OCI-LY3 (cell line): ENCODE data around the gene PCSK6.

Source experiments
- H2AFZ ChIP-seq: fragments of 200-600, 300-600 bp; shearing (Covaris generic); 2 replicates; pipeline ENCODE4 v1.6.0; 2014; ENCODE audit warnings: antibody characterized with exemption, low read depth, low read length
- H3K27ac ChIP-seq: fragments of 200-600, 300-600 bp; sonication (generic); 2 replicates; pipeline ENCODE4 v1.5.1; 2014; ENCODE audit warnings: mild to moderate bottlenecking, low read length, moderate library complexity, mixed read lengths
- H3K27me3 ChIP-seq: fragments of 200-600, 300-600 bp; sonication (generic); 2 replicates; pipeline ENCODE4 v1.6.1; 2014; ENCODE audit warnings: low read depth, low read length, mixed read lengths
- H3K36me3 ChIP-seq: fragments of 200-600, 300-600 bp; sonication (generic); replicated peaks from 2 replicates; pipeline ENCODE3; 2014; ENCODE audit warnings: low read depth, low read length, mixed read lengths
- H3K4me1 ChIP-seq: fragments of 300-600, 200-600 bp; sonication (generic); 2 replicates; pipeline ENCODE4 v1.6.1; 2014; ENCODE audit warnings: low read length, mixed read lengths
- H3K4me2 ChIP-seq: fragments of 200-600, 300-600 bp; sonication (generic); 2 replicates; pipeline ENCODE4 v1.6.1; 2014; ENCODE audit warnings: low read length, mixed read lengths
- H3K4me3 ChIP-seq: fragments of 300-600, 200-600 bp; sonication (generic); 2 replicates; pipeline ENCODE4 v1.5.1; 2014; ENCODE audit warnings: antibody characterized with exemption, mild to moderate bottlenecking, low read length, moderate library complexity
- H3K79me2 ChIP-seq: fragments of 300-600, 200-600 bp; shearing (Covaris generic); 2 replicates; pipeline ENCODE4 v1.6.1; 2014; ENCODE audit warnings: mild to moderate bottlenecking, low read length, mixed read lengths
- H3K9ac ChIP-seq: fragments of 300-600, 200-600 bp; shearing (Covaris generic); 2 replicates; pipeline ENCODE4 v1.6.0; 2014; ENCODE audit warnings: mild to moderate bottlenecking, low read length, moderate library complexity
- H3K9me3 ChIP-seq: fragments of 200-600, 300-600 bp; shearing (Covaris generic); 2 replicates; pipeline ENCODE4 v1.6.1; 2014; ENCODE audit warnings: low read length, mixed read lengths; ENCODE audit not compliant: insufficient read depth
- H4K20me1 ChIP-seq: fragments of 200-600, 300-600 bp; sonication (generic); 2 replicates; pipeline ENCODE4 v1.6.1; 2016; ENCODE audit warnings: low read length, mixed read lengths; ENCODE audit not compliant: insufficient read depth
- EZH2phosphoT487 ChIP-seq: fragments of 200-600 bp; shearing (Covaris generic); IDR thresholded peaks from 2 replicates; pipeline ENCODE4 v1.6.1; 2018; ENCODE audit warnings: antibody characterized with exemption, mixed run types, low read depth
- TF ChIP-seq, protein P1 (sequence below): fragments of 200-600, 300-600 bp; sonication (generic); IDR thresholded peaks from 2 replicates; pipeline ENCODE4 v1.5.1; 2014; ENCODE audit warnings: antibody characterized with exemption, low read length, low read depth

PCSK6 gene

DNA sequence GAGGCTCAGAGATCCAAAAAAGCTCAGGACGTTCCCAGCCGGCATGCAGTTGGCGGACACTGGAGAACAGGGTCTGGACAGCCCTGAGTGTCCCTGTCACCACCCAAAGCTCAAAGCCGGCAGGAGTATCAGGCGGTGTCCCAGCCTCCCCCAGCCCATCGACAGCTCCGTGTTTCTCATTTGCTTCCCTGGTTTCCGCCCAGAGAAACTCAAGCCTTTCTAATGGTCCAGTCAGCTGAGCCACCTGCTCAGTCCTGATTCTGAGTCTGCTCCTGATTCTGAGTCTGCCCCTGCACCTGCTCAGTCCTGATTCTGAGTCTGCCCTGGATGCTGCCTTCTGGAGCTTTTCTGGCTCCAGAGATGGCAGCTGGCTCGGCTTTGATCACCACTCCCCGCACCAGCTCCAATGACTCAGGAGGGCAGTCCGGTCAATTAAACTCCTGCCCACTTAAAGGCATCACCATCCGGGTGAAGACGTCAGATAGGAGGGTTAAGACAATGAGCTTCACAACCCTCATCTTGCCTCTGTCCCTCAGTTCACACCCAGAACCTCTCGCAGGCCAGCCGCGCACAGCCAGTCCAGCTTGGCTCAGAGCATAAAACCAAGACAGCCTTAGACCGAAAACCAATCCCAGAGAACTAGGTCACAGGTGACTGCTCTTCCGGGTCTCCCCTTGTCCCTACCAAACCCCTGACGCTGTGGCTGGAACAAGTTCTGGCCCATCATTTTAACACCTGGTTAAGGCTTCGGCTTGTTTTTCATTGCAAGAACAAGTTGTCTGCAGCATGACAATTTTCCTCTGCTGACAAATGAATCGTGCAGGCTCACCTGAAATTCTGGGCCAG, 6.8 kb downstream of the PCSK6 start:
- H3K4me3 ChIP-seq = no peak overlapping the region
- no peaks in the 10 kb centered on the region for H3K79me2 ChIP-seq
- no peak overlapping the region for H2AFZ ChIP-seq
- H4K20me1 ChIP-seq = no peaks in the 10 kb centered on the region
- H3K4me1 ChIP-seq = no peaks in the 10 kb centered on the region
- no peaks in the 10 kb centered on the region for H3K9me3 ChIP-seq
- no peak overlapping the region for H3K27ac ChIP-seq
- TF ChIP-seq EZH2phosphoT487 = no peak
- TF ChIP-seq, protein P1, sequence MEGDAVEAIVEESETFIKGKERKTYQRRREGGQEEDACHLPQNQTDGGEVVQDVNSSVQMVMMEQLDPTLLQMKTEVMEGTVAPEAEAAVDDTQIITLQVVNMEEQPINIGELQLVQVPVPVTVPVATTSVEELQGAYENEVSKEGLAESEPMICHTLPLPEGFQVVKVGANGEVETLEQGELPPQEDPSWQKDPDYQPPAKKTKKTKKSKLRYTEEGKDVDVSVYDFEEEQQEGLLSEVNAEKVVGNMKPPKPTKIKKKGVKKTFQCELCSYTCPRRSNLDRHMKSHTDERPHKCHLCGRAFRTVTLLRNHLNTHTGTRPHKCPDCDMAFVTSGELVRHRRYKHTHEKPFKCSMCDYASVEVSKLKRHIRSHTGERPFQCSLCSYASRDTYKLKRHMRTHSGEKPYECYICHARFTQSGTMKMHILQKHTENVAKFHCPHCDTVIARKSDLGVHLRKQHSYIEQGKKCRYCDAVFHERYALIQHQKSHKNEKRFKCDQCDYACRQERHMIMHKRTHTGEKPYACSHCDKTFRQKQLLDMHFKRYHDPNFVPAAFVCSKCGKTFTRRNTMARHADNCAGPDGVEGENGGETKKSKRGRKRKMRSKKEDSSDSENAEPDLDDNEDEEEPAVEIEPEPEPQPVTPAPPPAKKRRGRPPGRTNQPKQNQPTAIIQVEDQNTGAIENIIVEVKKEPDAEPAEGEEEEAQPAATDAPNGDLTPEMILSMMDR = no peak
- H3K9ac ChIP-seq = no peak overlapping the region
- H3K27me3 ChIP-seq = 0 out of 2 replicates have a peak, but pooled peaks cover 3% of the 10 kb centered on the region
- H3K4me2 ChIP-seq = no peak overlapping the region
- no peaks in the 10 kb centered on the region for H3K36me3 ChIP-seq

DNA sequence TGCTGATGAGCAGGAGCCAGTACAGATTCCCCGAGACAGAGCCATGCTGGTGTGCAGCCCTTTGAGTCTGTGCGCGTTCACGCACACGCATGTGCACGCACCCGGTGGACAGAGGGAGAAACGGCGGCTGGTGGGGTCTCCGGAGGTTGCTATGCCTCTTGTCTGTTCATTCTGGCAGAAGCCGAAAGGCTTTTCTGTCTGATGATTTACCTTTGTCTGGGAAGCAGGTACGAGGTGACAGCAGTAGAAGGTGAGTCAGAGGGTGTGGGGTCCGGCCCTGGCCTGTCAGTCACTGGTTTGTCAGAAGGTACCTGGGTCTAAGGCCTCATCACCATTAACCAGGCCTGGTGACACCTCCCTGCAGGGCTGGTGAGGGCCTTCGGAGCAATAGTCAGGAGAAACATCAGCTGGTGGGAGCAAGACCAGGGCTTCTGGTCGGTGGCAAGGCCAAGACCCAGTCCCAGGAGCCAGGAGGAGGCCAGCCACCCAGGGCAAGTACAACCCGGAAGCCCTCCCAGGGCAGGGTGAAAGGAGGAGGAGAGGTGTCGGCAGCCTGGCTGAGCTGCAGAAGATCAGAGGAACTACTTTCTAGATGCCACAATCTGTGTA, 7.5 kb downstream of the PCSK6 start:
- no peaks in the 10 kb centered on the region for H4K20me1 ChIP-seq
- H3K9ac ChIP-seq = no peak overlapping the region
- no peaks in the 10 kb centered on the region for H3K36me3 ChIP-seq
- H3K27me3 ChIP-seq = 0 out of 2 replicates have a peak, but pooled peaks cover 3% of the 10 kb centered on the region
- no peaks in the 10 kb centered on the region for H3K4me1 ChIP-seq
- no peak overlapping the region for H2AFZ ChIP-seq
- no peak overlapping the region for H3K4me3 ChIP-seq
- no peak overlapping the region for H3K4me2 ChIP-seq
- no peaks in the 10 kb centered on the region for H3K9me3 ChIP-seq
- H3K79me2 ChIP-seq = no peaks in the 10 kb centered on the region
- H3K27ac ChIP-seq = no peak overlapping the region
- TF ChIP-seq EZH2phosphoT487 = no peak

DNA sequence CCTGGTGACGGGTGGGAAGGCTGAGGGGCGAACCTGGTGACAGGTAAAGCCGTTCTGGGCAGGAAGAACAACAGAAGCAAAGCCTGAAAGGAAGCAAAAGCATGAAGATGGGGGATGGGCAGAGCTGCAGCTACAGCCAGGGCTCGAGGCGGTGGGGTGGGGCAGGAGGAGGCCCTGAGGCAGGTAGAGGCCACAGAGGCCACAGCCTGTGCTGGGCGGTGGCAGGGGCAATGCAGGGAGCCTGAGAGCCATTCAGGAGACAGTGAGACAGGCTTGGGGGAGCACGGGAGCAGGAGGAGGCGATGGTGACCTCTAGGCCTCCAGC, 8.2 kb downstream of the PCSK6 start:
- TF ChIP-seq, protein P1 = no peak
- TF ChIP-seq EZH2phosphoT487 = no peak
- no peaks in the 10 kb centered on the region for H4K20me1 ChIP-seq
- H3K27me3 ChIP-seq = 0 out of 2 replicates have a peak, but pooled peaks cover 2% of the 10 kb centered on the region
- H3K79me2 ChIP-seq = no peaks in the 10 kb centered on the region
- no peak overlapping the region for H3K27ac ChIP-seq
- no peak overlapping the region for H2AFZ ChIP-seq
- H3K4me3 ChIP-seq = no peak overlapping the region
- no peaks in the 10 kb centered on the region for H3K36me3 ChIP-seq
- no peak overlapping the region for H3K4me2 ChIP-seq
- no peak overlapping the region for H3K9ac ChIP-seq
- H3K4me1 ChIP-seq = no peaks in the 10 kb centered on the region
- H3K9me3 ChIP-seq = no peaks in the 10 kb centered on the region

DNA sequence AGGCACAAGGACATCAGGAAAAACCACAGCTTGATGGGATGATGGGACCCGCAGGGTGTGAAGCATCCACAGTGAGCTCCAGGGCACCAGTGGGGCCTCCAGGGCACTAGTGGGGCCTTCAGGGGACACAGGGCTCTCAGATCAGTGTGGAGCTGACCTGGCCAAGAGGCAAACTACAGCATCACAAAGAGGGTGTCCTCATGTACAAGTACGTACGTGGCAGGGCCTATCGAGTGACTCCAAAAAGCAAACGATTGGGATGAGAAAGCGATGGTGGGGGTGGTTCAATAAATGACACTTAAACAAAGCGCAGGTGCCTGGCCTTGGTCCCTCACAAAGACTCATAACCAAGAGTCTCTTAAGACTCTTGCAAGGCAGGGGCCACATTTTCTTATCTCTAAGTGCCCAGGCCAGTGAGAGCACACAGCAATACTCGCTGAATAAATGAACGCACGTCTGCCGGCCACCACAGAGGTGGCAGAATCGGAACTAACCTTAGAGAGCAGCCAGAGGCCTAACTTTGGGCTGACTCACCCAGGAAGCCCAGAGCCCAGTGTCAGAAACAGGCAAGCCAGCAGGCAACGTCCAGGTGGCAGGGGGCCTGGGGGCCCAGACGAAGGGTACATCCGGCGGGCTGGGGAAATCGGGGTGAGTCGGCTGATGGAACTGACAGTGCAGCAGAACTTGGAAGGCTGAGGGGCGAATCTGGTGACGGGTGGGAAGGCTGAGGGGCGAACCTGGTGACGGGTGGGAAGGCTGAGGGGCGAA, 8.7 kb downstream of the PCSK6 start:
- H3K79me2 ChIP-seq = no peaks in the 10 kb centered on the region

More for the DNA sequence above, 8.7 kb downstream of the PCSK6 start:
- no peaks in the 10 kb centered on the region for H3K9me3 ChIP-seq
- TF ChIP-seq, protein P1 = no peak
- no peak for TF ChIP-seq EZH2phosphoT487
- no peak overlapping the region for H2AFZ ChIP-seq
- H3K4me3 ChIP-seq = no peak overlapping the region
- H3K9ac ChIP-seq = no peak overlapping the region
- no peak overlapping the region for H3K27ac ChIP-seq
- no peaks in the 10 kb centered on the region for H3K36me3 ChIP-seq
- H3K27me3 ChIP-seq = peaks cover 1% of the 10 kb centered on the region; the same call in 1 of the 2 replicates
- no peaks in the 10 kb centered on the region for H4K20me1 ChIP-seq
- no peak overlapping the region for H3K4me2 ChIP-seq
- no peaks in the 10 kb centered on the region for H3K4me1 ChIP-seq
